ENCODE data around the gene S1PR5. TPM values are rescaled to one million over a fixed set of nuclear protein-coding genes. Genes with fewer than 3 reads are reported as not detected.

The S1PR5 gene
- total RNA-seq, 1 experiment from 2014 or later: 4.4 TPM

DNA sequence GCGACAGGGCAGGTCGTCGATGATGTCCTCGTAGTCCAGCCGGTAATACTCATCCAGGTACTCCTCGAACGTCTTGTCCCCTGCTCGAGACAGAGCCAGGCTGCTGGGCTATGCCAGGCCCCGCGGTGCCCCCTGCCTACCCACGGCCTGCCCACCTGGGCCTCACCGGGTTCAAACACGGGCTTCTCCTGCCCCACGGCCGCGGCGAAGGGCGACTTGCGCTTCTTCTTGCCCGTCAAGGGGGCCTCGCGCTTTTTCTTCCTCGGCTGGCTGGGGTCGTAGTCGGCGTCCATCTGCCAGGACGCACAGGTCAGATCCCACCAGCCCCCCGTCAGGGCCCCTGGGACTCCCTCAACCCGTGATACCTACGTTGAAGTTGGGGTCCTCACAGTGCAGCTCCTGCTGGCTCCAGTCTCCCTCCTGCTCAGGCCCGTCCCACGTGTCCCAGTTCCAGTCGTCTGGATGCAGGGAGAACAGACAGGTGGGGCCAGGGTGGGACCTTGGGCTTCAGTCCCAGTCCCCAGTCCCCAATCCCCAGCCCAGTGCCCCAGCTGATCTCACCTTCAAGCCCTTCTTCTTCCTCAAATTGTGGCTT is 40.5 kb upstream of the S1PR5 start:
- ChIA-PET CTCF (interaction anchor here (0.7 kb wide), 1 partner anchor 45 kb away, joined by 3 read pairs; no protein-coding TSS in a partner anchor), POLR2A (no interaction called here), RAD21 (ENCODE audit: low non-redundant PET in 1 of 2, low total read pairs in 2 of 2, uncharacterized antibody in 2 of 2, unreplicated experiment in 2 of 2) (no interaction called here)
- Histone ChIP-seq H3K9me3 (ENCODE audit: control insufficient read depth in 1 of 2, insufficient read depth in 1 of 2, low read depth in 1 of 2, low read length in 2 of 2) (no peaks in the 10 kb centered on the region), H4K20me1 (ENCODE audit: insufficient read depth) (no peaks in the 10 kb centered on the region), H3K4me2 (ENCODE audit: low read length) (no peak overlapping the region), H3K4me1 (ENCODE audit: control insufficient read depth in 1 of 2, insufficient read depth in 2 of 2, low read length in 2 of 2) (no peaks in the 10 kb centered on the region), H3K27ac (ENCODE audit: low read depth, low read length) (no peak overlapping the region), H3K27me3 (ENCODE audit: insufficient read depth, low read length) (no peaks in the 10 kb centered on the region), H3K9me2 (ENCODE audit: insufficient read depth) (no peaks in the 10 kb centered on the region), H3K9ac (ENCODE audit: low read length) (no peak overlapping the region), H2AFZ (ENCODE audit: low read depth, low read length, poor library complexity, severe bottlenecking) (no peak overlapping the region), H3K4me3 (replicated peaks in 1 of 2; ENCODE audit: low read depth in 1 of 2, low read length in 2 of 2) (no peak overlapping the region), H3K79me2 (ENCODE audit: insufficient read depth, low read length) (peaks cover 7% of the 10 kb centered on the region), H3K36me3 (ENCODE audit: control insufficient read depth in 1 of 2, insufficient read depth in 2 of 2, low read length in 2 of 2) (peaks cover 27 to 69% of the 10 kb centered on the region in 2 experiments; a peak in 3 of 4 replicates)
- intact Hi-C loops (cut with micrococcal nuclease): no loop called here
- TF ChIP-seq CEBPB (IDR thresholded peaks at IDR 0.05; ENCODE audit: low read depth): no peak
- no peak for TF ChIP-seq ZBTB33 (IDR thresholded peaks at IDR 0.05; ENCODE audit: extremely low read depth, insufficient replicate concordance, low read length)
- TF ChIP-seq YY1 (IDR thresholded peaks at IDR 0.05; ENCODE audit: extremely low read depth, insufficient replicate concordance, low read depth, low read length): no peak
- TF ChIP-seq POLR2AphosphoS5 (IDR thresholded peaks at IDR 0.05; ENCODE audit: low read depth, low read length): no peak
- no peak for TF ChIP-seq EGR1 (IDR thresholded peaks at IDR 0.05; ENCODE audit: low read depth)
- no TSS peak for BruUV-seq (replicated peaks)
- ATAC-seq (no peak), DNase-seq (ENCODE audit: low read depth, low spot score) (no peak)

GRCh38 chr19:10555610-10555973 is 38.3 kb upstream of the S1PR5 start:
- Histone ChIP-seq H3K27ac (ENCODE audit: low read depth, low read length) (no peak overlapping the region; the same call in 1 of the 2 replicates), H3K4me3 (replicated peaks in 1 of 2; ENCODE audit: low read depth in 1 of 2, low read length in 2 of 2) (no peak overlapping the region), H3K4me2 (ENCODE audit: low read length) (no peak overlapping the region), H3K4me1 (ENCODE audit: control insufficient read depth in 1 of 2, insufficient read depth in 2 of 2, low read length in 2 of 2) (no peaks in the 10 kb centered on the region), H3K36me3 (ENCODE audit: control insufficient read depth in 1 of 2, insufficient read depth in 2 of 2, low read length in 2 of 2) (peaks cover 25 to 63% of the 10 kb centered on the region in 2 experiments; a peak in 3 of 4 replicates), H3K79me2 (ENCODE audit: insufficient read depth, low read length) (peaks cover 3% of the 10 kb centered on the region; the same call in 1 of the 2 replicates), H3K9me2 (ENCODE audit: insufficient read depth) (no peaks in the 10 kb centered on the region), H4K20me1 (ENCODE audit: insufficient read depth) (no peaks in the 10 kb centered on the region), H3K27me3 (ENCODE audit: insufficient read depth, low read length) (no peaks in the 10 kb centered on the region), H3K9ac (ENCODE audit: low read length) (no peak overlapping the region), H2AFZ (ENCODE audit: low read depth, low read length, poor library complexity, severe bottlenecking) (no peak overlapping the region), H3K9me3 (ENCODE audit: control insufficient read depth in 1 of 2, insufficient read depth in 1 of 2, low read depth in 1 of 2, low read length in 2 of 2) (no peaks in the 10 kb centered on the region)
- DNase-seq (ENCODE audit: low read depth, low spot score) (no peak), ATAC-seq (no peak)
- intact Hi-C loops (cut with micrococcal nuclease): no loop called here
- TF ChIP-seq EZH2phosphoT487 (IDR thresholded peaks at IDR 0.05; ENCODE audit: borderline replicate concordance): no peak
- TF ChIP-seq SIN3A (IDR thresholded peaks at IDR 0.05; ENCODE audit: low read depth): no peak
- TF ChIP-seq JUND (IDR thresholded peaks at IDR 0.05): no peak
- no peak for TF ChIP-seq CBX3 (IDR thresholded peaks at IDR 0.05; ENCODE audit: low read depth)
- ChIA-PET POLR2A (no interaction called here), CTCF (no interaction called here), RAD21 (ENCODE audit: low non-redundant PET in 1 of 2, low total read pairs in 2 of 2, uncharacterized antibody in 2 of 2, unreplicated experiment in 2 of 2) (no interaction called here)
- no TSS peak for BruUV-seq (replicated peaks)

Measured in HCT116 (cell line).